ENCODE measurements around the gene NBPF1.
"Not testable (repeated sequence)": the region's sequence is repeated elsewhere in the genome, so short reads cannot be mapped to it uniquely, and the experiment has no call there.

NBPF1 gene

GRCh38 chr1:16641159-16641975, 28.0 kb upstream of the NBPF1 start:
- not testable (repeated sequence) for DNase-seq (ENCODE audit: low read depth in 2 of 2)

GRCh38 chr1:16639091-16640031, 26.0 kb upstream of the NBPF1 start:
- DNase-seq (ENCODE audit: low read depth in 2 of 2) = not testable (repeated sequence)

- not testable (repeated sequence) for DNase-seq (ENCODE audit: low read depth in 2 of 2)
These were observed 24.8 kb upstream of the NBPF1 start for GRCh38 chr1:16637941-16638778.

- DNase-seq (ENCODE audit: low read depth in 2 of 2) = not testable (repeated sequence)
These were observed 23.3 kb upstream of the NBPF1 start for GRCh38 chr1:16636551-16637195.

GRCh38 chr1:16635959-16636358, 22.6 kb upstream of the NBPF1 start:
- DNase-seq (ENCODE audit: low read depth in 2 of 2) = not testable (repeated sequence)

- DNase-seq (ENCODE audit: low read depth in 2 of 2) = not testable (repeated sequence)
These were observed 20.3 kb upstream of the NBPF1 start for GRCh38 chr1:16633540-16634282.

- DNase-seq (ENCODE audit: low read depth in 2 of 2) = not testable (repeated sequence)
These were observed 18.9 kb upstream of the NBPF1 start for GRCh38 chr1:16632044-16632850.

GRCh38 chr1:16631248-16632043, 18.1 kb upstream of the NBPF1 start:
- no peak for DNase-seq (ENCODE audit: low read depth in 2 of 2)

- no peak for DNase-seq (ENCODE audit: low read depth in 2 of 2)
These were observed 17.4 kb upstream of the NBPF1 start for GRCh38 chr1:16630661-16631247.

- DNase-seq (ENCODE audit: low read depth in 2 of 2) = not testable (repeated sequence)
These were observed 16.7 kb upstream of the NBPF1 start for GRCh38 chr1:16629916-16630530.

GRCh38 chr1:16628361-16629111, 15.2 kb upstream of the NBPF1 start:
- DNase-seq (ENCODE audit: low read depth in 2 of 2) = no peak

- not testable (repeated sequence) for DNase-seq (ENCODE audit: low read depth in 2 of 2)
These were observed 13.1 kb upstream of the NBPF1 start for GRCh38 chr1:16626409-16626983.

- no peak for DNase-seq (ENCODE audit: low read depth in 2 of 2)
These were observed 12.4 kb upstream of the NBPF1 start for GRCh38 chr1:16625497-16626408.

GRCh38 chr1:16623812-16624719, 10.7 kb upstream of the NBPF1 start:
- DNase-seq (ENCODE audit: low read depth in 2 of 2) = not testable (repeated sequence)

GRCh38 chr1:16623337-16623736, 10.0 kb upstream of the NBPF1 start:
- not testable (repeated sequence) for DNase-seq (ENCODE audit: low read depth in 2 of 2)
